ENCODE results near the gene SCYGR3. TPM values are rescaled to one million over a fixed set of nuclear protein-coding genes. Genes with fewer than 3 reads are reported as not detected.
A peak's percentile ranks its signal among the peaks of the same experiment; 100 is the strongest.

The SCYGR3 gene
- total RNA-seq, 6 donors from 2014 or later, result not detected

DNA sequence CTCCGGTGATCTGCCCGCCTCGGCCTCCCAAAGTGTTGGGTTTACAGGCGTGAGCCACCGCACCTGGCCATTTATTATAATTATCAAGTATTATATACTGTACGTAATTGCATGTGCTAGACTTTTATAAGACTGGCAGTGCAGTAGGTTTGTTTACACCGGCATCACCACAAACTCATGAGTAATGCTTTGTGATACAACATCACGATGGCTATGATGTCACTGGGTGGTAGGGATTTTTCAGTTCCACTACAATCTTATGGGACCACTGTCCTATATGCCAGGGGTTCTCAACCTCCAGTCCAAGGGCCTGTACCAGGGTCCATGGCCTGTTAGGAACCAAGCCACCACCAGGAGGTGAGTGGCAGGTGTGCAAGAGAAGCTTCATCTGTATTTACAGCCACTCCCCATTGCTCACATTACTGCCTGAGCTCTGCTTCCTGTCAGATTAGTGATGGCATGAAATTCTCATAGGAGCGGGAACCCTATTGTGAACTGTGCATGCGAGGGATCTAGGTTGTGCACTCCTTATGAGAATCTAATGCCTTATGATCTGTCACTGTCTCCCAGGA lies 12.0 kb upstream of the SCYGR3 start:
- DNase-seq, result no peak
- no peaks in the 10 kb centered on the region for H3K27me3 ChIP-seq
- no peaks in the 10 kb centered on the region for H3K4me1 ChIP-seq
- TF ChIP-seq POLR2A (IDR thresholded peaks at IDR 0.05) (no peak), EP300 (IDR thresholded peaks at IDR 0.05) (no peak), POLR2AphosphoS5 (IDR thresholded peaks at IDR 0.05) (no peak)
- TF ChIP-seq, protein P1, sequence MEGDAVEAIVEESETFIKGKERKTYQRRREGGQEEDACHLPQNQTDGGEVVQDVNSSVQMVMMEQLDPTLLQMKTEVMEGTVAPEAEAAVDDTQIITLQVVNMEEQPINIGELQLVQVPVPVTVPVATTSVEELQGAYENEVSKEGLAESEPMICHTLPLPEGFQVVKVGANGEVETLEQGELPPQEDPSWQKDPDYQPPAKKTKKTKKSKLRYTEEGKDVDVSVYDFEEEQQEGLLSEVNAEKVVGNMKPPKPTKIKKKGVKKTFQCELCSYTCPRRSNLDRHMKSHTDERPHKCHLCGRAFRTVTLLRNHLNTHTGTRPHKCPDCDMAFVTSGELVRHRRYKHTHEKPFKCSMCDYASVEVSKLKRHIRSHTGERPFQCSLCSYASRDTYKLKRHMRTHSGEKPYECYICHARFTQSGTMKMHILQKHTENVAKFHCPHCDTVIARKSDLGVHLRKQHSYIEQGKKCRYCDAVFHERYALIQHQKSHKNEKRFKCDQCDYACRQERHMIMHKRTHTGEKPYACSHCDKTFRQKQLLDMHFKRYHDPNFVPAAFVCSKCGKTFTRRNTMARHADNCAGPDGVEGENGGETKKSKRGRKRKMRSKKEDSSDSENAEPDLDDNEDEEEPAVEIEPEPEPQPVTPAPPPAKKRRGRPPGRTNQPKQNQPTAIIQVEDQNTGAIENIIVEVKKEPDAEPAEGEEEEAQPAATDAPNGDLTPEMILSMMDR (IDR thresholded peaks at IDR 0.05), result no peak
- ATAC-seq (ENCODE audit: low FRiP score in 2 of 2), result no peak
- no peaks in the 10 kb centered on the region for H3K36me3 ChIP-seq
- no peaks in the 10 kb centered on the region for H3K9me3 ChIP-seq
- no peak overlapping the region for H3K4me3 ChIP-seq
- 79 to 91% methylated on average over 10 of the region's 10 CpGs for WGBS, 2 donors
- H3K27ac ChIP-seq, result no peak overlapping the region

DNA sequence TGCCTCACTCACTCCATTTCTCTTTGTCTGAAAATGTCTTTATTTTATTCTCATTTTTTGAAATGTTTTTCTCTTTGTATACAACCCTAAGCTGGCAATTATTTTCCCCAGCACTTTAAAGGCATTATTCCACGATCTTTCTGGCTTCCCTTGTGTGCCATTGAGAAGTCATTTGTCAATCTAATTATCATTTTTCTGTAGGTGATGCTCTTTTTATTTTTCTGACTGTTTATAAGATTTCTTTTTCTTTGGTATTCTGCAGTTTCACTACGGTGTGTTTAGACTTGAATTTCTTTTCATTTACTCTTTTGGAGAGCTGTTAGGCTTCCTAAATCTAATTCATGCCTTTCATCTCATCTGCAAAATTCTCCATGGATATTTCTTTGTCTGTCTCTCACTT lies 10.8 kb upstream of the SCYGR3 start:
- Histone ChIP-seq H3K27ac (no peak overlapping the region), H3K4me3 (no peak overlapping the region), H3K27me3 (no peaks in the 10 kb centered on the region), H3K9me3 (no peaks in the 10 kb centered on the region), H3K4me1 (no peaks in the 10 kb centered on the region), H3K36me3 (no peaks in the 10 kb centered on the region)
- 73 to 89% methylated on average over 1 to 2 of the region's 2 CpGs for WGBS, 2 donors
- no peak for TF ChIP-seq POLR2AphosphoS5 (IDR thresholded peaks at IDR 0.05)
- no peak for TF ChIP-seq POLR2A (IDR thresholded peaks at IDR 0.05)
- no peak for TF ChIP-seq EP300 (IDR thresholded peaks at IDR 0.05)
- TF ChIP-seq, protein P1 (IDR thresholded peaks at IDR 0.05), result no peak
- DNase-seq (no peak), ATAC-seq (ENCODE audit: low FRiP score in 2 of 2) (no peak)

DNA sequence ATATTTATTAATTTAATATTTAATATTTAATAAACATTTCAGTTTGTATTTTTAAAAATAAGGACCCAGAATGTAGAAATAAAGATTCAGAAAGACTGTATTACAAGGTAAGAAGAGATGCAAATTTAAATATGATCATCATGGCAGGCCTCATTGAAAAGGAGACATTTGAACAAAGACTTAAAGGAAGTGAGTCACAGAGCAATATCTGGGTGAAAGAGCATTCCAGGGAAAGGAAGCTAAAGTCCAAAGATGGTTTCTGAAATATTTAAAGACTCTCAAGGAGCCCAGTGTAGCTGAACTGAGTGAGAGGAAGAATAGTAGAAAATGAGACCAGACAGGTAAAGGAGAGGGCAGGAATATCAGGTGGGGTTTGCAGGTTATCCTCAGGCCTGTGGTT lies 8.6 kb upstream of the SCYGR3 start:
- no peaks in the 10 kb centered on the region for H3K4me1 ChIP-seq
- H3K27ac ChIP-seq, result no peak overlapping the region
- no peak for ATAC-seq (ENCODE audit: low FRiP score in 2 of 2)
- no peak for TF ChIP-seq POLR2A (IDR thresholded peaks at IDR 0.05)
- TF ChIP-seq EP300 (IDR thresholded peaks at IDR 0.05), result no peak
- TF ChIP-seq POLR2AphosphoS5 (IDR thresholded peaks at IDR 0.05), result no peak
- no peak for DNase-seq
- H3K27me3 ChIP-seq, result no peaks in the 10 kb centered on the region
- H3K9me3 ChIP-seq, result no peaks in the 10 kb centered on the region
- H3K36me3 ChIP-seq, result no peaks in the 10 kb centered on the region
- no peak overlapping the region for H3K4me3 ChIP-seq

DNA sequence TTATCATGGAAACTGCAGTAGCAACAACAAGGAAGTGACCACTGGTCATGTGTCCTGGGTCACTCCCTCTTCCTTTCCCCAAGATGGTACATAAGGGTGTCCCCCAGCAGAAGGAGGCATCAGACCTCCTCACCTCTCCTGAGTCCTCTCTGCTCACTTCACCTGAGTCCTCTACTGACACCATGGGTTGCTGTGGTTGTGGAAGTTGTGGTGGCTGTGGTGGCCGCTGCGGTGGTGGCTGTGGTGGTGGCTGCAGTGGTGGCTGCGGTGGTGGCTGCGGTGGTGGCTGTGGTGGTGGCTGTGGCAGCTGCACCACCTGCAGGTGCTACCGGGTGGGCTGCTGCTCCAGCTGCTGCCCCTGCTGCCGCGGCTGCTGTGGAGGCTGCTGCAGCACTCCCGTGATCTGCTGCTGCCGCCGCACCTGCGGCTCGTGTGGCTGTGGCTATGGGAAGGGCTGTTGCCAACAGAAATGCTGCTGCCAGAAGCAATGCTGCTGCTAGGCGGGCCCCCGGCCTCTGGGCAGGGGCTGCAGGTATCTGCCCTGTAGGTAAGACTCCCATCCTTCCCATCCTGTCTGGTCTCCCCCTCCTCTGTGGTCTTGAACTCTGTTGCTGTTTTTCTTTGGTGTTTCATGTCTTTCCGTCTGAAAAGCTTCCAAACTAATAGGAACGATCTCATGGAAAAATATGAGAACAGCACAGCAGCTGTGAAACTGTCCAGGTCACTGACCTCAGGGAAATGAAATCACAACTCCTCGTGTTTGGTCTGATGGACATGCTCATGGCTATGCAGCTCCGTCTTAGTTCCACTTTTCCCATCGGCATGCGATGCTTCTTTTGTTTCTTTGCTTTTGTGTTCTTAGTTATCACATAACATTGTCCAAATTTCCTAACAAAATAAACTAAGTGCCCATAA lies 2.9 kb upstream of the SCYGR3 start, which contains the start of gene SCYGR4:
TSS of gene SCYGR4 (plus strand) at position 183 of the 915 bp plus-strand sequence. CDS start at position 183, 0 bp downstream.
- no peaks in the 10 kb centered on the region for H3K9me3 ChIP-seq
- ATAC-seq (ENCODE audit: low FRiP score in 2 of 2), result peak in 1 of 2 donors; percentile 76

DNA sequence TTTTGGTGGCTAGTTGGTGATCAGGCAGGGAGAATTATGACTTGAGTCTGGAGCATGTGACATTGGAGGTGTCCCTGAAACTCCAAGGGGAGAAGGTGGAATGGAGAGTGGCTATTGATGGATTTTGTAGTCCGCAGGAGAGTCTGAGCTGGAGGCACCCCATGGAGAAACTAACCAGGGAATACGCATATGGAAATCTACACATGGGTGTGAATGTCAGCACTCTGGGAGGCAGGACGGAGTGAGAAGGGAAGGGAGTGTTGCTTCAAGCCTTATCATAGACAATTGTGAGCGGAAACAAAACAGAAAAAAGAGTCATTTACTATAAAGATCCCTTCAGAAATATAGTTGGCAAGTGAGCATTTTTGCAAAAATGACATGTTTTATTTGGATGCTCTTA lies 2.0 kb upstream of the SCYGR3 start:
- 68 to 69% methylated on average over 4 of the region's 4 CpGs for WGBS, 2 donors
- no peaks in the 10 kb centered on the region for H3K9me3 ChIP-seq
- DNase-seq (no peak), ATAC-seq (ENCODE audit: low FRiP score in 2 of 2) (no peak)
- H3K36me3 ChIP-seq, result no peaks in the 10 kb centered on the region
- peaks cover 0 to 5% (median 0%) of the 10 kb centered on the region in 4 donors for H3K4me1 ChIP-seq
- no peak overlapping the region for H3K27ac ChIP-seq
- no peak for TF ChIP-seq POLR2AphosphoS5 (IDR thresholded peaks at IDR 0.05)
- no peak for TF ChIP-seq POLR2A (IDR thresholded peaks at IDR 0.05)
- TF ChIP-seq, protein P1 (IDR thresholded peaks at IDR 0.05), result no peak
- TF ChIP-seq EP300 (IDR thresholded peaks at IDR 0.05), result no peak
- H3K4me3 ChIP-seq, result no peak overlapping the region
- H3K27me3 ChIP-seq, result no peaks in the 10 kb centered on the region

More for the DNA sequence above, 2.9 kb upstream of the SCYGR3 start, which contains the start of gene SCYGR4:
- TF ChIP-seq EP300 (IDR thresholded peaks at IDR 0.05), result no peak
- TF ChIP-seq, protein P1 (IDR thresholded peaks at IDR 0.05), result no peak
- TF ChIP-seq POLR2AphosphoS5 (IDR thresholded peaks at IDR 0.05), result no peak
- no peak for TF ChIP-seq POLR2A (IDR thresholded peaks at IDR 0.05)
- H3K4me3 ChIP-seq, result no peak within 1 kb of the TSS
- peaks cover 0 to 5% (median 0%) of the 10 kb centered on the region in 4 donors for H3K4me1 ChIP-seq
- no peaks in the 10 kb centered on the region for H3K27me3 ChIP-seq
- peak in 1 of 2 donors; percentile 72 for DNase-seq
- H3K36me3 ChIP-seq, result no peaks in the 10 kb centered on the region
- H3K27ac ChIP-seq, result no peak within 1 kb of the TSS
- 82 to 84% methylated on average over 8 to 20 of the region's 20 CpGs for whole genome bisulfite sequencing, 2 donors

Measured in upper lobe of left lung (tissue), 6 donors.